ENCODE data around the gene HOXA13. TPM values are rescaled to one million over a fixed set of nuclear protein-coding genes. Genes with fewer than 3 reads are reported as not detected.

HOXA13 gene
- total RNA-seq (2013; cell fraction: nucleolus; rRNA removed), result not detected in 2 replicates
- not detected in 2 replicates for total RNA-seq (2014; rRNA removed)
- not detected in 2 replicates for total RNA-seq (2014; rRNA removed; fragmentation: Illumina TruSeq; extraction: Trizol)
- not detected in 2 replicates for total RNA-seq (2021)
- polyA plus RNA-seq (2011; ENCODE audit: low read depth), result not detected
- polyA plus RNA-seq (2011; rRNA removed), result not detected in 2 replicates
- polyA plus RNA-seq (2011; cell fraction: cytosol; rRNA removed), result not detected in 2 replicates
- polyA plus RNA-seq (2011; cell fraction: nucleus; rRNA removed), result not detected in 2 replicates
- not detected in 2 replicates for polyA plus RNA-seq (2012)
- polyA plus RNA-seq (2014; fragmentation: Illumina TruSeq; extraction: Trizol), result not detected in 2 replicates
- polyA plus RNA-seq (2014; fragmentation: Nextera tagmentation; extraction: Ambion mirVana), result not detected
- polyA plus RNA-seq (2014; rRNA removed), result not detected in 2 replicates
- not detected for polyA plus RNA-seq (2016; fragmentation: Nextera tagmentation; extraction: Ambion mirVana)
- not detected in 2 replicates for polyA minus RNA-seq (2011; rRNA and poly(A)+ RNA removed)
- polyA minus RNA-seq (2011; cell fraction: cytosol; rRNA and poly(A)+ RNA removed), result not detected in 2 replicates
- not detected in 2 replicates for polyA minus RNA-seq (2011; cell fraction: nucleus; rRNA and poly(A)+ RNA removed)
- not detected for Bru-seq, nascent RNA
- not detected for BruChase-seq, experiment 1, labeled RNA remaining after a 6-hour chase
- BruChase-seq, experiment 2, labeled RNA remaining after a 2-hour chase, result percentile 11 among the genes with signal in this experiment
- long read RNA-seq, experiment 1, result 0 reads
- long read RNA-seq, experiment 2, result 0 reads

- ChIA-PET RAD21 (ENCODE audit: unreplicated experiment) (interaction anchor here (1.4 kb wide), 1 partner anchor 721 kb away, joined by 5 read pairs; no protein-coding TSS in a partner anchor), POLR2A (no interaction called here), SMC1A (ENCODE audit: uncharacterized antibody, unreplicated experiment) (no interaction called here), CTCF (interaction anchor here (1.5 kb wide), 1 partner anchor 721 kb away, joined by 10 read pairs; no protein-coding TSS in a partner anchor)
- H2AFZ ChIP-seq (ENCODE audit: control insufficient read depth, low read depth, low read length), result no peak within 1 kb of the TSS
- no peaks in the 10 kb centered on the region for H3K36me3 ChIP-seq (ENCODE audit: control insufficient read depth in 2 of 2, insufficient read depth in 2 of 2, low read length in 1 of 2)
- no peaks in the 10 kb centered on the region; the same call in 2 of the 3 replicates for H3K9me3 ChIP-seq (replicated peaks; ENCODE audit: control insufficient read depth, insufficient read depth, low read length)
- intact Hi-C loops (cut with micrococcal nuclease; ENCODE audit: unreplicated experiment), result loop anchor here (5.0 kb wide), 2 partner anchors 582 to 897 kb away; no protein-coding TSS in a partner anchor
- H3K79me2 ChIP-seq (ENCODE audit: control insufficient read depth, insufficient read depth, low read length), result no peaks in the 10 kb centered on the region
- DNase-seq (ENCODE audit: low read depth, low spot score) (no peak), FAIRE-seq (no peak), ATAC-seq (0 out of 3 replicates have a peak, but pooled peaks have one; percentile 38)
- H3K27me3 ChIP-seq (replicated peaks in 1 of 2; ENCODE audit: control insufficient read depth in 2 of 2, insufficient read depth in 2 of 2, low read length in 1 of 2), result peaks cover 27 to 45% of the 10 kb centered on the region in 2 experiments
- in situ Hi-C loops (cut with MboI), result loop anchor here (5.0 kb wide), 4 partner anchors 377 to 817 kb away; no protein-coding TSS in a partner anchor
- no peaks in the 10 kb centered on the region; the same call in 1 of the 2 replicates for H3K4me1 ChIP-seq (ENCODE audit: control insufficient read depth, insufficient read depth, low read length)
- BruUV-seq (replicated peaks), result no TSS peak
- WGBS (ENCODE audit: insufficient coverage, insufficient replicate concordance, low lambda C conversion rate, missing lambda C conversion rate), result 9% methylated on average over 60 of the region's 99 CpGs
- no peak within 1 kb of the TSS for H3K9ac ChIP-seq (ENCODE audit: control insufficient read depth, insufficient read depth, low read length)
- no peaks in the 10 kb centered on the region for H4K20me1 ChIP-seq (ENCODE audit: control insufficient read depth, insufficient read depth)
- H3K4me2 ChIP-seq (ENCODE audit: control insufficient read depth, insufficient read depth), result peak within 1 kb of the TSS; percentile 42; the same call in 1 of the 2 replicates
- H3K4me3 ChIP-seq, result no peak within 1 kb of the TSS
- H3K27ac ChIP-seq (ENCODE audit: control insufficient read depth, insufficient read depth), result no peak within 1 kb of the TSS
- TF ChIP-seq ZBTB4 (CRISPR knock-in tag; IDR thresholded peaks at IDR 0.05), result no peak
- no peak for TF ChIP-seq CBX5 (IDR thresholded peaks at IDR 0.05; ENCODE audit: low read depth)
- no peak for TF ChIP-seq NKRF (conservative IDR thresholded peaks at IDR 0.05)
- no peak for TF ChIP-seq HSF1 (IDR thresholded peaks at IDR 0.05; ENCODE audit: low read depth, low read length)
- no peak for TF ChIP-seq TCF12 (IDR thresholded peaks at IDR 0.05; ENCODE audit: low read depth, low read length)
- TF ChIP-seq EZH2 (IDR thresholded peaks at IDR 0.05; ENCODE audit: borderline replicate concordance, control insufficient read depth, low read depth, low read length), result no peak
- TF ChIP-seq ZNF217 (IDR thresholded peaks at IDR 0.05), result no peak
- TF ChIP-seq STAT1 (conservative IDR thresholded peaks at IDR 0.05), result no peak
- TF ChIP-seq POLR2A (IDR thresholded peaks at IDR 0.05; ENCODE audit: low read depth, low read length), result no peak
- TF ChIP-seq IKZF2 (IDR thresholded peaks at IDR 0.05), result no peak
- no peak for TF ChIP-seq SMAD5 (IDR thresholded peaks at IDR 0.05; ENCODE audit: low read depth)
These were observed at the start of gene HOXA13 for GRCh38 chr7:27199849-27200760. HOXA13 (minus strand) TSS chr7:27200091; CDS start chr7:27200077, 14 bp downstream.
